Testis (tissue), 2 donors: ENCODE measurements around the gene CCDC196.

ENCODE experiments used
- POLR2A ChIP-seq: fragments of 450-650 bp; IDR thresholded peaks from one replicate; pipeline ENCODE4 v1.6.1; 2017; ENCODE audit warnings: antibody characterized with exemption, mild to moderate bottlenecking, moderate library complexity
- TF ChIP-seq, protein P1 (sequence below), 3 experiments: fragments of 450-650 bp in 2 of 3; fragments of 200-600 bp in 1 of 3; sonication (generic) in 1 of 3; IDR thresholded peaks; one replicate each; pipeline ENCODE4 v1.5.1; 2016 to 2019; ENCODE audit warnings: antibody characterized with exemption in 3 of 3, mild to moderate bottlenecking in 2 of 3, moderate library complexity in 1 of 3

DNA sequence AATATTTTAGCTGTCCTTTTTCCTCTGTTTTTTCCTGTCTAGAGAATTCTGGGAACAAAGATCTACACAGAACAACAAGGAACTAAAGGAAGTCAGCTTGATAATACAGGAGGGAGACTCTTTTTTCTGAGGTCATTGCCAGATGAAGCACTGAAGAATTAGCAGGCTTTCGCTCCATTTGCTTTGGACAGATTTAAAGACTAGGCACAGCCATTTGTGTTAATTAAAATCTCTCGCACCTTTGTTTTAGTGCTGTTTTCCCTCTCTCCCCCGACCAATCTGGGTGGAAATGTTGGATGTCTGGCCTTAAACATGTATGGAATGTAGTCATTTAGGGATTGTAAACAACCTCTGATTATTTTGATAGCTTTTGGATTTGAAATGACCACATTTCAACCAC, 12.1 kb downstream of the CCDC196 start:
- TF ChIP-seq, protein P1, sequence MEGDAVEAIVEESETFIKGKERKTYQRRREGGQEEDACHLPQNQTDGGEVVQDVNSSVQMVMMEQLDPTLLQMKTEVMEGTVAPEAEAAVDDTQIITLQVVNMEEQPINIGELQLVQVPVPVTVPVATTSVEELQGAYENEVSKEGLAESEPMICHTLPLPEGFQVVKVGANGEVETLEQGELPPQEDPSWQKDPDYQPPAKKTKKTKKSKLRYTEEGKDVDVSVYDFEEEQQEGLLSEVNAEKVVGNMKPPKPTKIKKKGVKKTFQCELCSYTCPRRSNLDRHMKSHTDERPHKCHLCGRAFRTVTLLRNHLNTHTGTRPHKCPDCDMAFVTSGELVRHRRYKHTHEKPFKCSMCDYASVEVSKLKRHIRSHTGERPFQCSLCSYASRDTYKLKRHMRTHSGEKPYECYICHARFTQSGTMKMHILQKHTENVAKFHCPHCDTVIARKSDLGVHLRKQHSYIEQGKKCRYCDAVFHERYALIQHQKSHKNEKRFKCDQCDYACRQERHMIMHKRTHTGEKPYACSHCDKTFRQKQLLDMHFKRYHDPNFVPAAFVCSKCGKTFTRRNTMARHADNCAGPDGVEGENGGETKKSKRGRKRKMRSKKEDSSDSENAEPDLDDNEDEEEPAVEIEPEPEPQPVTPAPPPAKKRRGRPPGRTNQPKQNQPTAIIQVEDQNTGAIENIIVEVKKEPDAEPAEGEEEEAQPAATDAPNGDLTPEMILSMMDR (IDR thresholded peaks at IDR 0.05) = no peak
- TF ChIP-seq POLR2A = no peak
